Mononuclear cell (primary cell): ENCODE data around the gene RIMS4. TPM values are rescaled to one million over a fixed set of nuclear protein-coding genes. Genes with fewer than 3 reads are reported as not detected.

ENCODE experiments used
- H3K27me3 ChIP-seq: 2 replicates; pipeline ENCODE4 v1.6.0; 2011; ENCODE audit warnings: low read length, control low read depth; ENCODE audit not compliant: insufficient read depth
- H3K4me1 ChIP-seq: 2 replicates; pipeline ENCODE4 v1.5.1; 2011; ENCODE audit warnings: mild to moderate bottlenecking, low read length, control low read depth; ENCODE audit not compliant: insufficient read depth
- H3K4me3 ChIP-seq: 2 replicates; pipeline ENCODE4 v1.5.1; 2011; ENCODE audit warnings: mild to moderate bottlenecking, low read length, moderate library complexity
- H3K9me3 ChIP-seq: 2 replicates; pipeline ENCODE4 v1.5.1; 2011; ENCODE audit warnings: low read depth, mild to moderate bottlenecking, control low read depth, low read length
- total RNA-seq: library from RNA; depleted of rRNA; stranded (reverse); fragments of >200 nt; gene quantifications from one replicate; pipeline ENCODE4 v1.2.3, GENCODE V29; 2012

RIMS4 gene
- total RNA-seq, 1 donor: under 0.01 TPM

DNA sequence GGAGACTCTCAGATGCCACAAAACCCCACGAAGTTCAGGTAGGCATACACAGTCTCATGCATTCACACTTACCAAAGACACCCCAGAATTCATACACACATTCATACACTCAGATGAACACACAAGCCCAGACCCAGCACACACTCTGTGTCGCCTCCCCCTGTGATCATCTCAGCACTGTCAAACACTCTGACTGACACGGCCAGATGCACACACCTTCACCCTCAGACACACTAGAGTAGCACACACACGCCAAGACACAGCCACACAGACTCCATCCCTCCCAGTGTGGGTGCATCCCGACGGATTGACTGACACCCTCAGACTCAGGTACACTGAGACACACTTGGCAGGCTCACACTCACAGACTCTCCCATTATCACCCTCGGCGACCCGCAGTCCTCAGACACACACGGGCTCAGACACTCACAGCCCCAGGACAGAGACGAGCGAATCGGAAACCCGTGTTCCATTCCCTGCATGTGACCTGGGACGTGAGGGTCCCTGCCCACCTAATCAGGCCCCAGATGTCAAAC lies 872 bp upstream of the RIMS4 start:
- H3K4me1 ChIP-seq: no peaks in the 10 kb centered on the region
- no peaks in the 10 kb centered on the region for H3K9me3 ChIP-seq
- peaks cover 55% of the 10 kb centered on the region for H3K27me3 ChIP-seq
- no peak overlapping the region for H3K4me3 ChIP-seq

- no peaks in the 10 kb centered on the region for H3K4me1 ChIP-seq
- no peak overlapping the region for H3K4me3 ChIP-seq
- H3K27me3 ChIP-seq: peaks cover 59% of the 10 kb centered on the region
- H3K9me3 ChIP-seq: no peaks in the 10 kb centered on the region
Measured at GRCh38 chr20:44810061-44810390, 320 bp downstream of the RIMS4 start.

DNA sequence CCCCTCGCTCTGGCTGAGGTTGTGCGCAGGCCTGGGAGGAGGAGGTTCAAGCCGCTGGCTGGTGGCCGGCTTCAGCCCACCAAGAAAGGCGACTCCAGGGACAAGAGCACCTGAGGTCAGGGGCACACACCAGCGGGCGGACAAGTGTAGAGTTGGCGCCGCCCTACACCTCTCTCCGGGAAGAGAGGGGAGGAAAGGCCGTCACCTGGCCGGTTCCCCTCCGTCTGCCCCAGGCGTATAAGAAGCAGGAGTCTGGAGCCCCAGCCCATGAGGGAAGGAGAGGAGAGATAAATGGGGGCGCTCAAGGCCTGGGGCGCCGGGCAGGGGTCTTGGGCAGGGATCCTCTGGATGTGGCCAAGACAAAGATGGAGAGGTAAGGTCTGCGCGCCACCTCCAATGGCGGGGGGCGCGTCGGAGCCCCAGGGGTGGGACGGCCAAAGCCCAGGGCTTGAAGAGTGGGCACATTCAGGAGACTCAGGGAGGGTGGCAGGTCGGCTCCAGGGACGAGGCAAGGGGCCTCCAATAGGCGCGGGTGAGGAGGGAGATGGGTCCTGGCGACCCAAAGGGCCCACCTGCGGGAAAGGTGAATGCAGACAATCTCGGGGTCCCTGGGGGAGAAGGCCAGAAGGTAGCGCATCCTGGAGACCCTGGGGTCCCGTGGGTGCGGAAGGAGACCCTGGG lies 826 bp downstream of the RIMS4 start:
- no peaks in the 10 kb centered on the region for H3K4me1 ChIP-seq
- H3K27me3 ChIP-seq: peaks cover 59% of the 10 kb centered on the region
- no peak overlapping the region for H3K4me3 ChIP-seq
- H3K9me3 ChIP-seq: no peaks in the 10 kb centered on the region

DNA sequence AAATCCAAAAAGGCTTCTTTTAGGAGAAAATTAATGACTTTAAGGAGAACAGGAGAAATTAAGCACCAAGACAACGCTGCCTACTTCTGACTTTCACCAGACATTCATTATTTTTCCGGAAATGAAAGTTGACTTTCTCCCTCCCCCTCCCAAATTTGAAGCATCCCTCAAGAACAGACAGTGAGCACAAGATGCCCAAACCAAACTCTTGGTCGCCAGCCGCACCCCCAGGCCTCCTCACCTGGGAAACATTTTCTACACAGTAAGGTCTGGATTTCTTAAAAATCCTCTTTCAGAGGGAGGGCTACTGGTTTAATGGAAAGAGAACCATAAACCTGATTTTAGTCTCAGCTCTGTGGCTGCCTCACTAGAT lies 2.7 kb downstream of the RIMS4 start:
- no peaks in the 10 kb centered on the region for H3K9me3 ChIP-seq
- peaks cover 58% of the 10 kb centered on the region for H3K27me3 ChIP-seq
- H3K4me3 ChIP-seq: no peak overlapping the region
- H3K4me1 ChIP-seq: no peaks in the 10 kb centered on the region

DNA sequence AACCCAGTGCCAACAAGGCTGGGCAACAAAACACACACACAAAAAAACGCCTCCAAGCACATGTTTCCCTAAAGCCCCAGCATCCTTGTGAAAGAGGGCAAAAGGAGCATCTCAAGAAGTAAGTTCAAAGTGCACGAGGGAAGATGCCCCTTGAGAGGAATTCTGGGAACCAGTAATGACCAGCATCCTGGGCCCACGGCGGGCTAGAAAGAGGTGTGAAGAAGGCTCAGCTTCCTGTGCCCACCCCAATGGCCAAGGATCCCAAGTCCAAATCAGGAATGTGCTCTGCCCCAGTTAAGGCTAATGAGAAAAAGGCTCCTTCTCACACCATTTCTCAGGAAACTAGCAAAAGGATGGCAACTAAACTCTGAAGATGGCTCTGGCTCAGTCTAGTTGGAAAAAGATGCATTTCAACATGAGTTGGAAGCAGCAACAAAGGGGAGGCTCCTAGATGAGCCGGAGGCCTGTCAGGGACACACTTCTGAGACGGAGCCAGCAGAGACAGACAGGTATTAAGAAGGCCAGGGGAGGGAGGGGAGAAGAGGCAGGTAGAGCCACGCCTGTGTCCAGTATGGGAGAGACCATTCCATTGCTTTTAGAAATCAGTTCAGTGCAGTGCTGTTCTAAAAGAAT lies 3.2 kb downstream of the RIMS4 start:
- Histone ChIP-seq H3K4me1 (no peaks in the 10 kb centered on the region), H3K9me3 (no peaks in the 10 kb centered on the region), H3K4me3 (no peak overlapping the region), H3K27me3 (peaks cover 53% of the 10 kb centered on the region)

DNA sequence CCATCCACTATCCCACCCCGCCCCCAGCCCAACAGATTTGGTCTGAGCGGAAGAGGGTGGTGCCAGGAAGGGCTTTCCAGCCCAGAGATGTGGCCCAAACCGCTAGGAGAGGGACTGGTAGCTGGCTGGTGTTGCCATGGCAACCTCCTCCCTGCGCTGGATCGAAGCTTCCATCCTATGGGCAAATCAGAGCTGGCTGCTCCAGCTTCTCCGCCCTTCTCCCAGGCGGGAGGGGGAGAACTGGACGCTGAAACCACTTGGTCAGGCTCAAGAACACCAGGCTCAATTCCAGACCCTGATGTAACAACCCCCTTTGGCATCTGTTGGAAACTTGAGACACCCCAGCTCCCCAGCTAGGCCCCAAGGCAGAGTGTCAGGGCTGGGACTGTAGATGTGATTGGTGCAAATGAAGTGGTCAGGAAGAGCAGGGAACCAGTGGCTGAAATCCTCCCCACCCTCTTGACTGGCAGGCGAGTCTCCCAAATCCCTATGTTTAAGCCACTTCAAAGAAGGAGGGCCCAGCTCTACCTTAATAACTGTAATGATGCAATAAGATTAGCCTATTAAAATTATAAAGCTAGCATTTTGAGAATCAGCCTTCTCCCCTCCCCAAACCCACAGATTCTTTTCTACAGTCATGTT lies 4.2 kb downstream of the RIMS4 start:
- Histone ChIP-seq H3K4me1 (no peaks in the 10 kb centered on the region), H3K9me3 (no peaks in the 10 kb centered on the region), H3K4me3 (no peak overlapping the region), H3K27me3 (peaks cover 43% of the 10 kb centered on the region)

DNA sequence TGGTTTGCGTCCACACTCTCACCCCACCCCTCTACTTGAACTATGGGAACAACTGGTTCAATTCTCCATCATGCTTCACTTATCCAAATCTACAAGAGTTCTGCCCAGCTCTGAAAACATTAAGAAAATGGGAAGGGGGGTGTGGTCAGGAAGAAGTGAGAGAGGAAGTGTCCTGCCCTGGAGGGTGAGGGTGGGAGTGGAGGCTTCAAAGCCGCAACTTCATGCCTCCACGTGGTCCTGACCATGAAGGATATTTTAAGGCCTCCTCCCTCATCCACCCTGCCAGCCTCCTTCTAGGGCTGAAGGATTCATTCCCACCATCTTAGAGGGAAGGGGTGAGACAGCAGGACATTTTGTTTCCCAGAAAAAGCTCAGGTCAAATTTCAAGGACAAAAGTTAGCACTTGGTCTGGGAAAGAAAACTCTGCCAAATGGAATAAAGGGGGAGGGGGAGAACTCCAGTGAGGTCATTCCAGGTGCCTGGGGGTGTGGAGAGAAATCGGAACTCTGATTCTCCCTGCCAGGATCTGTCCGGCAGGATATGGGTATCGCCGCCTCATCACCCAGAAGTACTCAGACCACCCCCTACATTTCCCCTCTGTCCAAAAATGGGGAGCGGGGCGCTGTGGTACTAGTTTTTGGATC lies 4.9 kb downstream of the RIMS4 start:
- H3K4me1 ChIP-seq: no peaks in the 10 kb centered on the region
- no peak overlapping the region for H3K4me3 ChIP-seq
- H3K27me3 ChIP-seq: peaks cover 37% of the 10 kb centered on the region
- no peaks in the 10 kb centered on the region for H3K9me3 ChIP-seq

GRCh38 chr20:44803383-44803941 lies 6.9 kb downstream of the RIMS4 start:
- Histone ChIP-seq H3K4me1 (no peaks in the 10 kb centered on the region), H3K9me3 (no peaks in the 10 kb centered on the region)

GRCh38 chr20:44802702-44803101 lies 7.6 kb downstream of the RIMS4 start:
- Histone ChIP-seq H3K9me3 (no peaks in the 10 kb centered on the region), H3K4me3 (no peak overlapping the region), H3K27me3 (peaks cover 17% of the 10 kb centered on the region), H3K4me1 (no peaks in the 10 kb centered on the region)

More at GRCh38 chr20:44803383-44803941, 6.9 kb downstream of the RIMS4 start:
- Histone ChIP-seq H3K4me3 (no peak overlapping the region), H3K27me3 (peaks cover 24% of the 10 kb centered on the region)

- H3K4me1 ChIP-seq: no peaks in the 10 kb centered on the region
- no peaks in the 10 kb centered on the region for H3K9me3 ChIP-seq
- no peak overlapping the region for H3K4me3 ChIP-seq
- H3K27me3 ChIP-seq: no peaks in the 10 kb centered on the region
Measured at GRCh38 chr20:44800391-44801046, 9.8 kb downstream of the RIMS4 start.

- Histone ChIP-seq H3K27me3 (no peaks in the 10 kb centered on the region), H3K9me3 (no peaks in the 10 kb centered on the region), H3K4me1 (no peaks in the 10 kb centered on the region), H3K4me3 (no peak overlapping the region)
Measured at GRCh38 chr20:44799691-44800090, 10.7 kb downstream of the RIMS4 start.

GRCh38 chr20:44796758-44797457 lies 13.4 kb downstream of the RIMS4 start:
- Histone ChIP-seq H3K9me3 (no peaks in the 10 kb centered on the region), H3K27me3 (no peaks in the 10 kb centered on the region), H3K4me1 (no peaks in the 10 kb centered on the region), H3K4me3 (no peak overlapping the region)

DNA sequence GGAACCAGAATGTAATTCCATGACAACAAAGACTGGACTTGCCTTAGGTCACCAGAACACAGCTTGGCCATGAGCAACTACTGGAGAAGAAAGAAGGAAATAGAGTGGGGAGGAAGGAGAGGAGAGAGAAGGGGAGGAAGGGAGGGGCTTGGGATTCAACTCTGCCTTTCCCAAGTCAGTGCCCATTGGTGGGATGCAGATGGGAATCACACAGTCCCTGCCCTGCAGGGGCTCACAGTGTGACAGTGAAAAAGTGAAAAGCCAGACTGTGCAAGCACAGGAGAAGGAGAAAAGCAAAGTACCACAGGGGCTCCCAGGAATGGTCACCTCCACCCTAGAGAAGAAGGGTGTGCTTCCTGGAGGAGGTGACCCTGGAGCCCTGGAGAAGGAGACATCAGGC lies 14.0 kb downstream of the RIMS4 start:
- Histone ChIP-seq H3K27me3 (no peaks in the 10 kb centered on the region), H3K4me3 (no peak overlapping the region), H3K4me1 (no peaks in the 10 kb centered on the region), H3K9me3 (no peaks in the 10 kb centered on the region)

DNA sequence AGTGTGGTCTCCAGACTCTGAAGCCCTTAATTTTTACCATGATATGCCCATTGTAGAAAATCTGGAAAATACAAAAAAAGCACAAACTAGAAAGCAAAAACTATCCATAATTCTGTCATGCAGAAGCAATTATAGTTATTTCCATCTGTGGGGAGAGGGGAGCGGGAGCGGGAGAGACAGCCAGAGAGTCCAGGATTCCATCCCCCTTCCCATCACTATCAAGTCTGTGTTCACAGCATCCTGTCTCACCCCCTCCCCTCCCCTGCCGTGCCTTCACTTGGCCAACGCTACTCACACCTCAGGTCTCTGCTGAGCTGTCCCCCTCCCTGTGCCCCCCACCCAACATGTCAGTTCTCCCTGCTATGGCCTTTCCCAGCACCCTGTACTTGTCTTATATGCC lies 14.5 kb downstream of the RIMS4 start:
- Histone ChIP-seq H3K4me1 (no peaks in the 10 kb centered on the region), H3K4me3 (no peak overlapping the region), H3K9me3 (no peaks in the 10 kb centered on the region), H3K27me3 (no peaks in the 10 kb centered on the region)
